Measurements from ENCODE around the gene SHCBP1L.

Gene SHCBP1L

GRCh38 chr1:182890927-182891610 is 61.9 kb downstream of the SHCBP1L start:
- DNase-seq (ENCODE audit: low read depth): no peak

DNA sequence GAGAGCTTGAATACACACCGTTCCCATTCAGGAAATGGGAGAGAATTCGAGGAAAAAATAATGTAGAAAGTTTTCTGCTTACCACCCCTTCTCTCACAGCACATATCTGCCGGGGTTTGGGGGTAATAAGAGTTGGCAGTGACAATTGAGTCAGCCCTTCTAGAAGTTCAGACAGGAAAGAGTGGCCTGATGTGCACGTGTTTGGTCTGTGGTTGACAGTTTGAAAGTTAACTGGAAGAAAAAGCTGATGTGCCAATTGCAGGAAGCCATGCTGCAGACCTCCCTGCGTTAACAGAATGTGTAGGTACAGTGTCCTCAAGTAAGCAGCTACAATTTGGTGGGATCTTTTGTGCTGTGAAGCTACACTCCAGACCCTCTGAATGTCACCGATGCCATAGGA is 63.0 kb downstream of the SHCBP1L start:
- no peak for DNase-seq (ENCODE audit: low read depth)

DNA sequence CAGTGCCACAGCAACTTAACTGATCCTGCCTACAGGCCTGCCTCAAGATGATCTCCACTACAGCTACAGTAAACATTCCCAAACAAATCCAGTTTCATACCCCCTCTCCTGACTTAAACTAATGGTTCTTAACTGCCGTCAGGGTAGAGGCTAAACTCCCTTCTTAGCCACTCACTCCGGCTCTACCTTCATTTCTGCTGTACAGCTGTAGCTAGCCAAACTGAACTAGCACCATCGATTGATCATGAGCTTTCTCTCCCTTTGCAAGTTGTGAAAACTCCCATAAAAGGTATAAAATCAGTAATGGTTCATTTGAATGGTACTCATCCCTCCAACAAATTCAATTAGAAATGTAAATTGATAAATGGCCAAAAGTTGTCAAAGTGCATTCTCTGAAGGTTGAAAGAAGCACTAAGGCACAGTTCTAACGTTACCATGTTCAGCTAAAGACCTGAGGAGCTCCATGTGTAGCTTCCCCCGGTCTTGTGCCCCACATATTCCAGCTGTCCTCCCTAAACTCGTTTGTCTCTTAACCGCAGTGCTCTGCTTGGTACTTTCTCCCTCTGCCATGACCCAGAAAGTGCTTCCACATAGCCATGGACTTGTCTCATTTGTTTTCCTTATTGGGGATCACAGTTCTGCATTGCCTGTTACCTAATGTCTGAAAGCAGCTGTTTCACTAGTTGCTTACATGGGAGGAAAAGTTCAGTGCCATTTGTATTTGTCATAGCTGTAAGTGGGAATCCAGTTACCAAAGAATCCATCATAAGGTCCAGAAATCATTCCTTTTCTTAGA is 64.0 kb downstream of the SHCBP1L start:
- DNase-seq (ENCODE audit: low read depth): no peak

- DNase-seq (ENCODE audit: low read depth): no peak
These were observed 66.0 kb downstream of the SHCBP1L start for GRCh38 chr1:182886985-182887384.

- DNase-seq (ENCODE audit: low read depth): no peak
These were observed 67.4 kb downstream of the SHCBP1L start for GRCh38 chr1:182885591-182885990.

- no peak for DNase-seq (ENCODE audit: low read depth)
These were observed 68.1 kb downstream of the SHCBP1L start for GRCh38 chr1:182884872-182885271.

GRCh38 chr1:182877842-182878241 is 75.1 kb downstream of the SHCBP1L start:
- DNase-seq (ENCODE audit: low read depth): no peak

- no peak for DNase-seq (ENCODE audit: low read depth)
These were observed 75.6 kb downstream of the SHCBP1L start for GRCh38 chr1:182877331-182877730.

DNA sequence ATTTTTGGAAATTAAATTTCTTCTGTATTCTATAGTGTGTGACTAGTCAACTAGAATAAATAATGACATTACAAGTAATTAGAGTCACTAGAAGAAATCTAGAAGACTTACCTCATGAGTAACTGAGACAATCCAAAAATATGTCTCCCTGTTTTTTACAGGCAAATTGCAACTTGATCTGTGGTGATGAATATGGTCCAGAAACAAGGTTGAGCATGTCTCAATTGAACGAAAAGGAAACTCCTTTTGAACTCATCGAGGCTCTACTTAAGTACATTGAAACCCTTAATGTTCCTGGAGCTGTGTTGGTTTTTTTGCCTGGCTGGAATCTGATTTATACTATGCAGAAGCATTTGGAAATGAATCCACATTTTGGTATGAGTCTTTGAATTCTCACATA is 77.1 kb downstream of the SHCBP1L start:
- no peak for DNase-seq (ENCODE audit: low read depth)

- DNase-seq (ENCODE audit: low read depth): no peak
These were observed 80.1 kb downstream of the SHCBP1L start for GRCh38 chr1:182872881-182873280.

DNA sequence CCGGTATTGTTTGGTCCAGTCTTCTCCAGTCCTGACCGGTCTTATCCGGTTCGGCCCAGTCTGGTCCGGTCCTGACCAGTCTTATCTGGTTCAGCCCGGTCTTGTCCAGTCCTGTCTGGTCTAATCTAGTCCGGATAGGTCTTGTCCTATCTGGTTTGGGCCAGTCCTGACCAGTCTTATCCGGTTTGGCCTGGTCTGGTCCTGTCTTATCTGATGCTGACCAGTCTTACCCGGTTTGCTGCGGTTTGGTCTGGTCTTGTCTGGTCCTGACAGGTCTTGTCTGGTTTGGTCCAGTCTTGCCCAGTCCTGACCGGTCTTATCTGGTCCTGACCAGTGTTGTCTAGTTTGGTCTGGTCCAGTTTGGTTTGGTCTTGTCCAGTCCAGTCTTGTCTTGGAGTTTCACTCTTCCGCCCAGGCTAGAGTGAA is 83.7 kb downstream of the SHCBP1L start:
- DNase-seq (ENCODE audit: low read depth): no peak

GRCh38 chr1:182867861-182868260 is 85.1 kb downstream of the SHCBP1L start:
- no peak for DNase-seq (ENCODE audit: low read depth)

- DNase-seq (ENCODE audit: low read depth): no peak
These were observed 89.0 kb downstream of the SHCBP1L start for GRCh38 chr1:182863940-182864339.

DNA sequence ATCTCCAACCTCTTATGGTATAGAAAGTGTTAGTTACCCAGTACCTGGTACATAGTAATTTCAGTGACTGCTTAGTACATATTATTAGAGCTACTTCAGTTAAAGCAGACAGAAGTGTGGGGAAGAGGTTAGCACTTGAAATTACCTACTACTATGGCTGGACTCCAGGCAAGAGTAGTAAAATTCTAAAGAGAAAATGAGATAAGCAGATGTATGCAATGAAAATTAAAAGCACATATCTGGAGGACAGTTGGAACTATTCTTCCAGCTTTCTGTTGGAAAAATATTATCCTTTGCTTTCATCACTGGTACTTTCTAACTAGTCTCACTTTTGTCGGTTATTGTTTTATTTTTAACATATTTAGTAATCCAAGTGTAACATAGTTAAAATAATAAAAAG is 90.1 kb downstream of the SHCBP1L start:
- no peak for DNase-seq (ENCODE audit: low read depth)

DNA sequence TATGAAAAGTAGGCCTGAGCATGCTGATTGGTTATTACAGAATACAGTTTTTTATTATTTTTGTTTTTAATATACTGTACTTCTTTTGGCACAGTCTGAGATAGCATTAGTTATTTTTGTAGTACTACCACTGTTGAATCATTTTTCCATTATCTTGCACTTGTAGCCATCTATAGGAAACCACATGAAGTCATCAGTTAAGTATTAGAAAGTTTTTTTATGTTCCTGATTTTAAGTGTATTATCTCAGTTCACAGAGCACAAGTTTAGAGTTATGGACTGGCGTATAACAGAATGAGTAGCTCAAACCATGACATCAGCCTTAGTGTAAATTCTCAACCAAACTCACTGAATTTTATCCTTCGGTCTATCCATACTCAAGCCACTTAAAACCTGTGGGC is 91.0 kb downstream of the SHCBP1L start:
- no peak for DNase-seq (ENCODE audit: low read depth)

DNA sequence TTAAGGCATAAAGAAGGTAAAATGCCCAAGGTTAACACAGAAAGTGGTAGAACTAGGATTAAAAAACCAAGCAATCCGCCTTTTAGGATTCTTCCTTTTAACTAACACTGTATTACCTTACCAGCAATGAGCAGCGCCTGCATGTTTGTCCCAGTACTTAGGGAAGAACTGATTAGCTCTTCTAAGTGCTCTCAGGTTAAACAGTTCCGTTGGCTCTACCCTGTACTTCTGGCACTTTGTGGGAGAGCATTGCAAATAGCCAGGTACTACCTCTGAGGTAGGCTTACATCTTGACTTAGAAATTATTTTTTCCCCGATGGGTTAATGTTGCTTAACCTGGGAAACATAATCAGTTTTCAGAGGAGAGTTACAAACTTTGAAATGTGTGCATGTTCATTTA is 92.3 kb downstream of the SHCBP1L start:
- no peak for DNase-seq (ENCODE audit: low read depth)

DNA sequence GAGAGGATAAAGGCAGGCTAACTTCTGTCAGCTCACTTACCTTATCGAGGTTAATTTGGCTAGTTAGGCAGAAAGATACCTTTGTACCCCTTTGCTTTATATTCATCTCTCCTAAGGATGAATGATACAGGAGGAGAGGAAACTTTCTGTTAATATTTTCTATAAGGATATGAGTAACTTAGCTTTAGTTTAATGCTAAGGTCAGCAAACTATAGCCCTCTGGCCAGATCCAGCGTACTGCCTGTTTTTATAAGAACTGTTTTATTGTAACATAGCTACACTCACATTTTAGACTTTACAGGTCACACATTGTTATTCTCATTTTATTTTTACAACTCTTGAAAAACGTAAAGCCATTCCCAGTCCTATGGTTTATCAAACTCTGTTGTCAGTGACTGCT is 95.8 kb downstream of the SHCBP1L start:
- no peak for DNase-seq (ENCODE audit: low read depth)

- DNase-seq (ENCODE audit: low read depth): no peak
These were observed 97.1 kb downstream of the SHCBP1L start for GRCh38 chr1:182855911-182856310.

DNA sequence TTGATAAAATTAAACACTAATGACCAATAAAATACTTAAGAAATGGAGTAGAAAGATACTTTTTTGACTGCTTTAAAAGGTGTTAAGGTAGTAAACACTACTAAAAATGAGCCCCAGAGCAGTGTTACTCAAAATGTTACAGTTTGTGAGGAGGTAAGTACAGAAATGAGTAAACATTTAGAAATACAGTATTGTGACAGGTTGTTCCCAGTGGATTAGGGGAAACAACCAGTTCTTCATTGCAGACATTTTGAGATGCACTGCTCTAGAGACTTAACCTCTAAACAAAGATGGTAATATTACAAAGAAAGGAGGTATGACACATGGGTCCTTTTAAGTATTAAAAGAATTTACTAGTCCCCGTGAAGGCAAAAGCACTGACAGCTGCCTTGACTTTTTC is 101.1 kb downstream of the SHCBP1L start:
- no peak for DNase-seq (ENCODE audit: low read depth)

GRCh38 chr1:182850319-182850718 is 102.6 kb downstream of the SHCBP1L start:
- DNase-seq (ENCODE audit: low read depth): no peak

All from stimulated activated CD8-positive, alpha-beta memory T cell treated with anti-CD3 and anti-CD28 coated beads, Interleukin-4, amount 100 ng/mL, for 24 hours (primary cell).